IPS DF 19.7 (cell line): Measurements from ENCODE around the gene ENTPD6.
"Not testable (repeated sequence)": the region's sequence is repeated elsewhere in the genome, so short reads cannot be mapped to it uniquely, and the experiment has no call there.

Experiments
- DNase-seq: peaks from one replicate; pipeline ENCODE4 v3.0.0-alpha.2; 2013; ENCODE audit warnings: low read depth, low spot score

ENTPD6 gene

GRCh38 chr20:25257130-25257529, 61.6 kb downstream of the ENTPD6 start:
- DNase-seq, result no peak

GRCh38 chr20:25257756-25258475, 62.4 kb downstream of the ENTPD6 start:
- no peak for DNase-seq

- DNase-seq, result no peak
These were observed 62.9 kb downstream of the ENTPD6 start for GRCh38 chr20:25258476-25258805.

GRCh38 chr20:25258828-25259227, 63.3 kb downstream of the ENTPD6 start:
- no peak for DNase-seq

GRCh38 chr20:25259358-25259757, 63.8 kb downstream of the ENTPD6 start:
- DNase-seq, result no peak

- DNase-seq, result no peak
These were observed 64.3 kb downstream of the ENTPD6 start for GRCh38 chr20:25259788-25260254.

- DNase-seq, result not testable (repeated sequence)
These were observed 65.4 kb downstream of the ENTPD6 start for GRCh38 chr20:25260770-25261437.

- no peak for DNase-seq
These were observed 73.7 kb downstream of the ENTPD6 start for GRCh38 chr20:25269057-25269832.

- DNase-seq, result no peak
These were observed 74.3 kb downstream of the ENTPD6 start for GRCh38 chr20:25269833-25270170.

GRCh38 chr20:25270829-25271251, 75.3 kb downstream of the ENTPD6 start:
- DNase-seq, result no peak

- no peak for DNase-seq
These were observed 76.1 kb downstream of the ENTPD6 start for GRCh38 chr20:25271486-25272222.

- DNase-seq, result no peak
These were observed 76.9 kb downstream of the ENTPD6 start for GRCh38 chr20:25272223-25273000.

- DNase-seq, result no peak
These were observed 77.5 kb downstream of the ENTPD6 start for GRCh38 chr20:25273046-25273445.

GRCh38 chr20:25273541-25274358, 78.2 kb downstream of the ENTPD6 start:
- no peak for DNase-seq

GRCh38 chr20:25274481-25274880, 79.0 kb downstream of the ENTPD6 start:
- no peak for DNase-seq

- DNase-seq, result no peak
These were observed 79.6 kb downstream of the ENTPD6 start for GRCh38 chr20:25274891-25275812.

GRCh38 chr20:25275813-25276532, 80.5 kb downstream of the ENTPD6 start:
- no peak for DNase-seq
